ENCODE data around the gene HM13. TPM values are rescaled to one million over a fixed set of nuclear protein-coding genes. Genes with fewer than 3 reads are reported as not detected.
"Not testable (repeated sequence)": the region's sequence is repeated elsewhere in the genome, so short reads cannot be mapped to it uniquely, and the experiment has no call there.

The HM13 gene
- total RNA-seq, 1 experiment from 2014 or later: 138 TPM

GRCh38 chr20:31497838-31498540 lies 16.3 kb upstream of the HM13 start:
- in situ Hi-C loops (cut with HindIII; ENCODE audit: low sequenced_read_pairs): loop anchor here (5.0 kb wide), 1 partner anchor 51 kb away; no protein-coding TSS in a partner anchor
- no peak for DNase-seq (ENCODE audit: low spot score)

GRCh38 chr20:31500527-31500926 lies 13.7 kb upstream of the HM13 start:
- no peak for DNase-seq (ENCODE audit: low spot score)
- in situ Hi-C loops (cut with HindIII; ENCODE audit: low sequenced_read_pairs): no loop called here

GRCh38 chr20:31502884-31503673 lies 11.2 kb upstream of the HM13 start:
- peak; percentile 82 for DNase-seq (ENCODE audit: low spot score)
- in situ Hi-C loops (cut with HindIII; ENCODE audit: low sequenced_read_pairs): not testable (repeated sequence)

- in situ Hi-C loops (cut with HindIII; ENCODE audit: low sequenced_read_pairs): no loop called here
- no peak for DNase-seq (ENCODE audit: low spot score)
These were observed 8.3 kb upstream of the HM13 start for GRCh38 chr20:31505903-31506302.

- DNase-seq (ENCODE audit: low spot score): no peak
- in situ Hi-C loops (cut with HindIII; ENCODE audit: low sequenced_read_pairs): no loop called here
These were observed 5.6 kb upstream of the HM13 start for GRCh38 chr20:31508517-31509244.

- in situ Hi-C loops (cut with HindIII; ENCODE audit: low sequenced_read_pairs): no loop called here
- DNase-seq (ENCODE audit: low spot score): no peak
These were observed 981 bp downstream of the HM13 start for GRCh38 chr20:31515072-31515774.

GRCh38 chr20:31515775-31516107 lies 1.5 kb downstream of the HM13 start:
- DNase-seq (ENCODE audit: low spot score): no peak
- in situ Hi-C loops (cut with HindIII; ENCODE audit: low sequenced_read_pairs): no loop called here

- in situ Hi-C loops (cut with HindIII; ENCODE audit: low sequenced_read_pairs): no loop called here
- no peak for DNase-seq (ENCODE audit: low spot score)
These were observed 1.9 kb downstream of the HM13 start for GRCh38 chr20:31516166-31516565.

- no peak for DNase-seq (ENCODE audit: low spot score)
- in situ Hi-C loops (cut with HindIII; ENCODE audit: low sequenced_read_pairs): no loop called here
These were observed 2.4 kb downstream of the HM13 start for GRCh38 chr20:31516651-31517050.

- in situ Hi-C loops (cut with HindIII; ENCODE audit: low sequenced_read_pairs): no loop called here
- peak; percentile 33 for DNase-seq (ENCODE audit: low spot score)
These were observed 3.1 kb downstream of the HM13 start for GRCh38 chr20:31517373-31517772.

- DNase-seq (ENCODE audit: low spot score); in situ Hi-C loops (cut with HindIII; ENCODE audit: low sequenced_read_pairs): not testable (repeated sequence)
These were observed 7.0 kb downstream of the HM13 start for GRCh38 chr20:31521267-31521666.

GRCh38 chr20:31522731-31523130 lies 8.5 kb downstream of the HM13 start:
- in situ Hi-C loops (cut with HindIII; ENCODE audit: low sequenced_read_pairs): no loop called here
- no peak for DNase-seq (ENCODE audit: low spot score)

- no peak for DNase-seq (ENCODE audit: low spot score)
- in situ Hi-C loops (cut with HindIII; ENCODE audit: low sequenced_read_pairs): no loop called here
These were observed 9.4 kb downstream of the HM13 start for GRCh38 chr20:31523361-31524283.

GRCh38 chr20:31527266-31527665 lies 13.0 kb downstream of the HM13 start:
- in situ Hi-C loops (cut with HindIII; ENCODE audit: low sequenced_read_pairs): no loop called here
- DNase-seq (ENCODE audit: low spot score): no peak

- DNase-seq (ENCODE audit: low spot score): no peak
- in situ Hi-C loops (cut with HindIII; ENCODE audit: low sequenced_read_pairs): no loop called here
These were observed 21.1 kb downstream of the HM13 start for GRCh38 chr20:31535298-31535697.

- DNase-seq (ENCODE audit: low spot score): no peak
- in situ Hi-C loops (cut with HindIII; ENCODE audit: low sequenced_read_pairs): no loop called here
These were observed 22.3 kb downstream of the HM13 start for GRCh38 chr20:31536575-31536974.

GRCh38 chr20:31537116-31537871 lies 23.1 kb downstream of the HM13 start:
- DNase-seq (ENCODE audit: low spot score): no peak
- in situ Hi-C loops (cut with HindIII; ENCODE audit: low sequenced_read_pairs): no loop called here

GRCh38 chr20:31537890-31538289 lies 23.6 kb downstream of the HM13 start:
- no peak for DNase-seq (ENCODE audit: low spot score)
- in situ Hi-C loops (cut with HindIII; ENCODE audit: low sequenced_read_pairs): no loop called here

All from G401 (cell line).